ENCODE measurements around the gene SLC2A6.

SLC2A6 gene

GRCh38 chr9:133518706-133519449, 40.0 kb upstream of the SLC2A6 start:
- TF ChIP-seq EZH2phosphoT487 (IDR thresholded peaks at IDR 0.05; ENCODE audit: borderline replicate concordance): no peak
- no peak for TF ChIP-seq CTCF (conservative IDR thresholded peaks at IDR 0.05; ENCODE audit: low read length)
- no peak overlapping the region for H3K4me2 ChIP-seq (ENCODE audit: low read depth, low read length, poor library complexity, severe bottlenecking)
- H3K9me3 ChIP-seq (ENCODE audit: insufficient read depth, low read depth, low read length): no peaks in the 10 kb centered on the region
- H3K79me2 ChIP-seq (ENCODE audit: insufficient read depth, low read length): no peaks in the 10 kb centered on the region
- H3K27me3 ChIP-seq (ENCODE audit: insufficient read depth, low read length, poor library complexity, severe bottlenecking): no peaks in the 10 kb centered on the region
- no peaks in the 10 kb centered on the region for H3K36me3 ChIP-seq (ENCODE audit: insufficient read depth, low read length)
- H3K9ac ChIP-seq (ENCODE audit: low read depth, low read length, poor library complexity, severe bottlenecking): no peak overlapping the region
- no peak overlapping the region for H3K4me3 ChIP-seq (ENCODE audit: low read length, poor library complexity, severe bottlenecking)
- no peaks in the 10 kb centered on the region for H3F3A ChIP-seq (ENCODE audit: low read depth)
- H4K20me1 ChIP-seq (ENCODE audit: insufficient read depth, low read length, poor library complexity, severe bottlenecking): no peaks in the 10 kb centered on the region
- no peak overlapping the region for H2AFZ ChIP-seq (ENCODE audit: low read length)
- H3K4me1 ChIP-seq (ENCODE audit: insufficient read depth, low read length, poor library complexity, severe bottlenecking): peaks cover 32% of the 10 kb centered on the region
- no peaks in the 10 kb centered on the region for H3K9me2 ChIP-seq (replicated peaks; ENCODE audit: low read depth, low read length)

GRCh38 chr9:133518200-133518599, 39.3 kb upstream of the SLC2A6 start:
- no peaks in the 10 kb centered on the region for H4K20me1 ChIP-seq (ENCODE audit: insufficient read depth, low read length, poor library complexity, severe bottlenecking)
- no peaks in the 10 kb centered on the region for H3K36me3 ChIP-seq (ENCODE audit: insufficient read depth, low read length)
- TF ChIP-seq EZH2phosphoT487 (IDR thresholded peaks at IDR 0.05; ENCODE audit: borderline replicate concordance) (no peak), CTCF (conservative IDR thresholded peaks at IDR 0.05; ENCODE audit: low read length) (no peak)
- no peak overlapping the region for H3K9ac ChIP-seq (ENCODE audit: low read depth, low read length, poor library complexity, severe bottlenecking)
- no peaks in the 10 kb centered on the region for H3K9me2 ChIP-seq (replicated peaks; ENCODE audit: low read depth, low read length)
- H2AFZ ChIP-seq (ENCODE audit: low read length): no peak overlapping the region
- no peak overlapping the region for H3K4me3 ChIP-seq (ENCODE audit: low read length, poor library complexity, severe bottlenecking)
- H3K9me3 ChIP-seq (ENCODE audit: insufficient read depth, low read depth, low read length): no peaks in the 10 kb centered on the region
- peaks cover 30% of the 10 kb centered on the region for H3K4me1 ChIP-seq (ENCODE audit: insufficient read depth, low read length, poor library complexity, severe bottlenecking)
- no peaks in the 10 kb centered on the region for H3K79me2 ChIP-seq (ENCODE audit: insufficient read depth, low read length)
- H3K27me3 ChIP-seq (ENCODE audit: insufficient read depth, low read length, poor library complexity, severe bottlenecking): no peaks in the 10 kb centered on the region
- H3K4me2 ChIP-seq (ENCODE audit: low read depth, low read length, poor library complexity, severe bottlenecking): no peak overlapping the region
- H3F3A ChIP-seq (ENCODE audit: low read depth): no peaks in the 10 kb centered on the region

GRCh38 chr9:133517711-133518110, 38.8 kb upstream of the SLC2A6 start:
- H3K4me3 ChIP-seq (ENCODE audit: low read length, poor library complexity, severe bottlenecking): no peak overlapping the region
- H3K4me1 ChIP-seq (ENCODE audit: insufficient read depth, low read length, poor library complexity, severe bottlenecking): peaks cover 25% of the 10 kb centered on the region
- H3K27me3 ChIP-seq (ENCODE audit: insufficient read depth, low read length, poor library complexity, severe bottlenecking): no peaks in the 10 kb centered on the region
- no peaks in the 10 kb centered on the region for H3F3A ChIP-seq (ENCODE audit: low read depth)
- no peak for TF ChIP-seq EZH2phosphoT487 (IDR thresholded peaks at IDR 0.05; ENCODE audit: borderline replicate concordance)
- no peak overlapping the region for H3K4me2 ChIP-seq (ENCODE audit: low read depth, low read length, poor library complexity, severe bottlenecking)
- no peaks in the 10 kb centered on the region for H3K9me3 ChIP-seq (ENCODE audit: insufficient read depth, low read depth, low read length)
- H4K20me1 ChIP-seq (ENCODE audit: insufficient read depth, low read length, poor library complexity, severe bottlenecking): no peaks in the 10 kb centered on the region
- no peaks in the 10 kb centered on the region for H3K9me2 ChIP-seq (replicated peaks; ENCODE audit: low read depth, low read length)
- no peak overlapping the region for H2AFZ ChIP-seq (ENCODE audit: low read length)
- no peak overlapping the region for H3K9ac ChIP-seq (ENCODE audit: low read depth, low read length, poor library complexity, severe bottlenecking)
- no peaks in the 10 kb centered on the region for H3K36me3 ChIP-seq (ENCODE audit: insufficient read depth, low read length)
- H3K79me2 ChIP-seq (ENCODE audit: insufficient read depth, low read length): no peaks in the 10 kb centered on the region

GRCh38 chr9:133516961-133517350, 38.1 kb upstream of the SLC2A6 start:
- H4K20me1 ChIP-seq (ENCODE audit: insufficient read depth, low read length, poor library complexity, severe bottlenecking): no peaks in the 10 kb centered on the region
- no peak for TF ChIP-seq EZH2phosphoT487 (IDR thresholded peaks at IDR 0.05; ENCODE audit: borderline replicate concordance)
- no peak for TF ChIP-seq CTCF (conservative IDR thresholded peaks at IDR 0.05; ENCODE audit: low read length)
- no peaks in the 10 kb centered on the region for H3K27me3 ChIP-seq (ENCODE audit: insufficient read depth, low read length, poor library complexity, severe bottlenecking)
- H3K4me3 ChIP-seq (ENCODE audit: low read length, poor library complexity, severe bottlenecking): no peak overlapping the region
- no peaks in the 10 kb centered on the region for H3K9me2 ChIP-seq (replicated peaks; ENCODE audit: low read depth, low read length)
- H3K4me2 ChIP-seq (ENCODE audit: low read depth, low read length, poor library complexity, severe bottlenecking): no peak overlapping the region
- H2AFZ ChIP-seq (ENCODE audit: low read length): no peak overlapping the region
- H3K79me2 ChIP-seq (ENCODE audit: insufficient read depth, low read length): no peaks in the 10 kb centered on the region
- H3F3A ChIP-seq (ENCODE audit: low read depth): no peaks in the 10 kb centered on the region
- H3K9ac ChIP-seq (ENCODE audit: low read depth, low read length, poor library complexity, severe bottlenecking): no peak overlapping the region
- no peaks in the 10 kb centered on the region for H3K9me3 ChIP-seq (ENCODE audit: insufficient read depth, low read depth, low read length)
- no peaks in the 10 kb centered on the region for H3K36me3 ChIP-seq (ENCODE audit: insufficient read depth, low read length)
- peaks cover 17% of the 10 kb centered on the region for H3K4me1 ChIP-seq (ENCODE audit: insufficient read depth, low read length, poor library complexity, severe bottlenecking)
